HCT116 (cell line): Measurements from ENCODE around the gene NSUN2. TPM values are rescaled to one million over a fixed set of nuclear protein-coding genes. Genes with fewer than 3 reads are reported as not detected.

ENCODE experiments used
- ATAC-seq: fragments of 200-7000 bp; cut with Tn5 transposase; 2 replicates; pipeline ENCODE4 v1.9.1; 2020; ENCODE audit warnings: mild to moderate bottlenecking, moderate library complexity
- BruUV-seq: library from RNA; stranded (reverse); fragments of 400-500 nt; replicated peaks from 2 replicates; lab custom pipeline; 2021; lab: Mats Ljungman, UMichigan
- CTCF ChIA-PET: fragments of 300-600 bp; sonication (Branson Sonifier 250); formaldehyde crosslinking; loops from one replicate; lab custom pipeline; 2021; ENCODE audit warnings: antibody characterized with exemption; lab: Charles Lee
- POLR2A ChIA-PET: fragments of 300-600, 350-600 bp; sonication (Branson Sonifier 250); formaldehyde crosslinking; loops from one replicate; lab custom pipeline; 2021; ENCODE audit warnings: antibody characterized with exemption; lab: Charles Lee
- RAD21 ChIA-PET, 2 experiments: fragments of 300-600 bp; sonication (Branson Sonifier 250); formaldehyde crosslinking; loops; one replicate each; lab custom pipeline; 2023; ENCODE audit warnings: low total read pairs in 2 of 2; ENCODE audit not compliant: uncharacterized antibody in 2 of 2, unreplicated experiment in 2 of 2, low non-redundant PET in 1 of 2; lab: Charles Lee
- DNase-seq: peaks from one replicate; pipeline ENCODE4 v3.0.0-alpha.2; 2010; ENCODE audit warnings: low read depth, low spot score
- H2AFZ ChIP-seq: fragments of 200-600 bp; shearing (Covaris generic), sonication (generic); 2 replicates; pipeline ENCODE4 v1.6.1; 2017; ENCODE audit warnings: low read depth, mixed run types, mixed read lengths, antibody characterized with exemption, low read length; ENCODE audit not compliant: poor library complexity, severe bottlenecking
- H3K27ac ChIP-seq: 2 replicates; pipeline ENCODE4 v1.5.1; 2012; ENCODE audit warnings: low read depth, low read length
- H3K27me3 ChIP-seq: fragments of 200-600 bp; sonication (generic); 2 replicates; pipeline ENCODE4 v1.6.1; 2016; ENCODE audit warnings: mixed run types, low read length, mixed read lengths; ENCODE audit not compliant: insufficient read depth
- H3K36me3 ChIP-seq, 2 experiments: fragments of 200-500 bp in 1 of 2; fragments of 200-600 bp in 1 of 2; sonication (Bioruptor generic) in 1 of 2; sonication (generic) in 1 of 2; 2 replicates each; pipeline versions ENCODE4 v1.5.1 to v1.6.1; 2014 to 2016; ENCODE audit warnings: low read length in 2 of 2, inconsistent platforms in 1 of 2, mixed read lengths in 1 of 2, mixed run types in 1 of 2; ENCODE audit not compliant: insufficient read depth in 2 of 2, control insufficient read depth in 1 of 2
- H3K4me1 ChIP-seq, 2 experiments: fragments of 200-600 bp in 1 of 2; sonication (generic) in 1 of 2; 2 replicates each; pipeline versions ENCODE4 v1.5.1 to v1.6.1; 2012 to 2017; ENCODE audit warnings: low read length in 2 of 2, inconsistent platforms in 1 of 2, mild to moderate bottlenecking in 1 of 2, mixed read lengths in 1 of 2, mixed run types in 1 of 2, moderate library complexity in 1 of 2; ENCODE audit not compliant: insufficient read depth in 2 of 2, control insufficient read depth in 1 of 2
- H3K4me2 ChIP-seq: fragments of 200-600 bp; sonication (generic); 2 replicates; pipeline ENCODE4 v1.6.1; 2017; ENCODE audit warnings: mixed run types, low read length, mixed read lengths
- H3K4me3 ChIP-seq, 2 experiments: fragments of 200-600 bp in 1 of 2; sonication (generic) in 1 of 2; replicated peaks in 1 of 2; 2 replicates each; pipeline ENCODE4 v1.5.1; 2011 to 2016; ENCODE audit warnings: low read length in 2 of 2, control low read depth in 1 of 2, low read depth in 1 of 2, mild to moderate bottlenecking in 1 of 2, mixed read lengths in 1 of 2, mixed run types in 1 of 2
- H3K79me2 ChIP-seq: fragments of 200-600 bp; sonication (generic); 2 replicates; pipeline ENCODE4 v1.6.1; 2017; ENCODE audit warnings: mild to moderate bottlenecking, mixed run types, low read length, moderate library complexity, mixed read lengths; ENCODE audit not compliant: insufficient read depth
- H3K9ac ChIP-seq: fragments of 200-600 bp; sonication (generic); 2 replicates; pipeline ENCODE4 v1.6.1; 2016; ENCODE audit warnings: low read length, mixed read lengths
- H3K9me2 ChIP-seq: fragments of 200-600 bp; sonication (generic), shearing (Covaris generic); 2 replicates; pipeline ENCODE4 v1.6.1; 2017; ENCODE audit warnings: mixed run types, mild to moderate bottlenecking, moderate library complexity; ENCODE audit not compliant: insufficient read depth
- H3K9me3 ChIP-seq, 2 experiments: fragments of 200-500 bp in 1 of 2; fragments of 200-600 bp in 1 of 2; sonication (Bioruptor generic) in 1 of 2; sonication (generic) in 1 of 2; 2 replicates each; pipeline ENCODE4 v1.6.1; 2014 to 2017; ENCODE audit warnings: low read length in 2 of 2, mixed read lengths in 2 of 2, inconsistent platforms in 1 of 2, low read depth in 1 of 2, mild to moderate bottlenecking in 1 of 2, mixed run types in 1 of 2, moderate library complexity in 1 of 2; ENCODE audit not compliant: control insufficient read depth in 1 of 2, insufficient read depth in 1 of 2
- H4K20me1 ChIP-seq: fragments of 200-600 bp; sonication (generic), shearing (Covaris generic); 2 replicates; pipeline ENCODE4 v1.6.1; 2017; ENCODE audit warnings: mixed run types, mild to moderate bottlenecking, moderate library complexity; ENCODE audit not compliant: insufficient read depth
- EGR1 ChIP-seq: IDR thresholded peaks from 2 replicates; pipeline ENCODE4 v1.6.1; 2012; ENCODE audit warnings: low read depth
- EZH2 ChIP-seq: fragments of 200-600 bp; sonication (generic); IDR thresholded peaks from 2 replicates; pipeline ENCODE4 v1.6.1; 2017; ENCODE audit warnings: antibody characterized with exemption, mixed run types
- EZH2phosphoT487 ChIP-seq: fragments of 200-600 bp; IDR thresholded peaks from 2 replicates; pipeline ENCODE4 v1.6.1; 2018; ENCODE audit warnings: antibody characterized with exemption, borderline replicate concordance
- FOSL1 ChIP-seq: IDR thresholded peaks from 2 replicates; pipeline ENCODE4 v1.6.1; 2012; ENCODE audit warnings: low read depth
- MAX ChIP-seq: IDR thresholded peaks from 2 replicates; pipeline ENCODE4 v1.6.1; 2012
- POLR2A ChIP-seq: IDR thresholded peaks from 2 replicates; pipeline ENCODE4 v1.7.0; 2011; ENCODE audit warnings: borderline replicate concordance; ENCODE audit not compliant: insufficient read depth, insufficient read length; ENCODE audit errors: extremely low read depth
- RAD21 ChIP-seq: IDR thresholded peaks from 2 replicates; pipeline ENCODE4 v1.6.1; 2012; ENCODE audit warnings: low read depth, mild to moderate bottlenecking
- REST ChIP-seq: IDR thresholded peaks from 2 replicates; pipeline ENCODE4 v1.6.1; 2012; ENCODE audit warnings: low read depth
- SRF ChIP-seq: IDR thresholded peaks from 2 replicates; pipeline ENCODE4 v1.6.1; 2012; ENCODE audit warnings: low read depth
- YY1 ChIP-seq: IDR thresholded peaks from 2 replicates; pipeline ENCODE4 v1.6.1; 2011; ENCODE audit warnings: low read length, low read depth, moderate library complexity, mild to moderate bottlenecking; ENCODE audit not compliant: insufficient replicate concordance; ENCODE audit errors: extremely low read depth
- ZNF274 ChIP-seq: fragments of 200-500 bp; sonication (Bioruptor generic); IDR thresholded peaks from 2 replicates; pipeline ENCODE4 v1.6.1; 2014; ENCODE audit warnings: mild to moderate bottlenecking, low read depth, low read length, inconsistent platforms
- intact Hi-C: fragments of 100-400 bp; cut with micrococcal nuclease; formaldehyde crosslinking; loops from 2 replicates; pipeline ENCODE4 v1.10.0; 2022
- total RNA-seq: library from RNA; stranded (reverse); gene quantifications from one replicate; pipeline ENCODE4 v1.2.1, GENCODE V29; 2021; ENCODE audit not compliant: unreplicated experiment
- TF ChIP-seq, protein P1 (sequence below), 3 experiments: fragments of 200-600 bp in 1 of 3; sonication (generic) in 1 of 3; IDR thresholded peaks in 2 of 3; conservative IDR thresholded peaks in 1 of 3; 2 replicates each; pipeline ENCODE4 v1.5.1; 2012 to 2017; ENCODE audit warnings: low read depth in 2 of 3, low read length in 2 of 3, antibody characterized with exemption in 1 of 3, borderline replicate concordance in 1 of 3, control low read depth in 1 of 3, mild to moderate bottlenecking in 1 of 3, mixed read lengths in 1 of 3, mixed run types in 1 of 3, moderate library complexity in 1 of 3; ENCODE audit not compliant: insufficient read depth in 1 of 3
- TF ChIP-seq, protein P2 (sequence below): IDR thresholded peaks from 2 replicates; pipeline ENCODE4 v1.6.1; 2011; ENCODE audit warnings: mild to moderate bottlenecking, low read length, moderate library complexity; ENCODE audit not compliant: insufficient replicate concordance; ENCODE audit errors: extremely low read depth

Gene NSUN2
- total RNA-seq, 1 experiment from 2014 or later = 101 TPM

DNA sequence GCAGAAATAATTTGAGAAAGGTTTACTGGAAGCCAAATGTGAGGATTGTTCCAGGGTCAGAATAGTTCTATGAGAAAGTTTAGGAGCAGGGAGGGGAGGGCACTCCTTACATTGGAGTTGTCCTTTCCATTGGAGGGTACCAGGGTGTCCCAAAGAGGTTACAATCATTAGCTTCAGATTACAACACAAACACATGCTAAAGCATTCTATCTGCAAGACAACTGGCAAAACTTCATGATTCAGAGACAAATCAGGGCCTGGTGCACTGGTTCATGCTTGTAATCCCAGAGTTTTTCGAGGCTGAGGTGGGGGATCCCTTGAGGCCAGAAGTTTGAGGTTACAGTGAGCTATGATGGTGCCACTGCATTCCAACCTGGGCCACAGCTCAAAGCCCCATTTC, 51.8 kb downstream of the NSUN2 start:
- H3K79me2 ChIP-seq = no peaks in the 10 kb centered on the region
- ChIA-PET POLR2A (no interaction called here), CTCF (no interaction called here), RAD21 (no interaction called here)
- H3K27ac ChIP-seq = no peak overlapping the region
- intact Hi-C loops = no loop called here
- no peaks in the 10 kb centered on the region for H3K4me1 ChIP-seq
- BruUV-seq = no TSS peak
- H3K9me2 ChIP-seq = no peaks in the 10 kb centered on the region
- H4K20me1 ChIP-seq = no peaks in the 10 kb centered on the region
- no peak overlapping the region for H3K4me2 ChIP-seq
- H3K9ac ChIP-seq = no peak overlapping the region
- TF ChIP-seq FOSL1 (no peak), REST (no peak), SRF (no peak), EGR1 (no peak), POLR2A (no peak), YY1 (no peak), RAD21 (no peak), ZNF274 (no peak), EZH2phosphoT487 (no peak), MAX (no peak), EZH2 (no peak)
- TF ChIP-seq, protein P1, sequence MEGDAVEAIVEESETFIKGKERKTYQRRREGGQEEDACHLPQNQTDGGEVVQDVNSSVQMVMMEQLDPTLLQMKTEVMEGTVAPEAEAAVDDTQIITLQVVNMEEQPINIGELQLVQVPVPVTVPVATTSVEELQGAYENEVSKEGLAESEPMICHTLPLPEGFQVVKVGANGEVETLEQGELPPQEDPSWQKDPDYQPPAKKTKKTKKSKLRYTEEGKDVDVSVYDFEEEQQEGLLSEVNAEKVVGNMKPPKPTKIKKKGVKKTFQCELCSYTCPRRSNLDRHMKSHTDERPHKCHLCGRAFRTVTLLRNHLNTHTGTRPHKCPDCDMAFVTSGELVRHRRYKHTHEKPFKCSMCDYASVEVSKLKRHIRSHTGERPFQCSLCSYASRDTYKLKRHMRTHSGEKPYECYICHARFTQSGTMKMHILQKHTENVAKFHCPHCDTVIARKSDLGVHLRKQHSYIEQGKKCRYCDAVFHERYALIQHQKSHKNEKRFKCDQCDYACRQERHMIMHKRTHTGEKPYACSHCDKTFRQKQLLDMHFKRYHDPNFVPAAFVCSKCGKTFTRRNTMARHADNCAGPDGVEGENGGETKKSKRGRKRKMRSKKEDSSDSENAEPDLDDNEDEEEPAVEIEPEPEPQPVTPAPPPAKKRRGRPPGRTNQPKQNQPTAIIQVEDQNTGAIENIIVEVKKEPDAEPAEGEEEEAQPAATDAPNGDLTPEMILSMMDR (IDR thresholded peaks at IDR 0.05 in 2 of 3, conservative IDR thresholded peaks at IDR 0.05 in 1 of 3; ENCODE audit: borderline replicate concordance in 1 of 3, insufficient read depth in 1 of 3, low read depth in 2 of 3, low read length in 2 of 3) = no peak
- TF ChIP-seq, protein P2, sequence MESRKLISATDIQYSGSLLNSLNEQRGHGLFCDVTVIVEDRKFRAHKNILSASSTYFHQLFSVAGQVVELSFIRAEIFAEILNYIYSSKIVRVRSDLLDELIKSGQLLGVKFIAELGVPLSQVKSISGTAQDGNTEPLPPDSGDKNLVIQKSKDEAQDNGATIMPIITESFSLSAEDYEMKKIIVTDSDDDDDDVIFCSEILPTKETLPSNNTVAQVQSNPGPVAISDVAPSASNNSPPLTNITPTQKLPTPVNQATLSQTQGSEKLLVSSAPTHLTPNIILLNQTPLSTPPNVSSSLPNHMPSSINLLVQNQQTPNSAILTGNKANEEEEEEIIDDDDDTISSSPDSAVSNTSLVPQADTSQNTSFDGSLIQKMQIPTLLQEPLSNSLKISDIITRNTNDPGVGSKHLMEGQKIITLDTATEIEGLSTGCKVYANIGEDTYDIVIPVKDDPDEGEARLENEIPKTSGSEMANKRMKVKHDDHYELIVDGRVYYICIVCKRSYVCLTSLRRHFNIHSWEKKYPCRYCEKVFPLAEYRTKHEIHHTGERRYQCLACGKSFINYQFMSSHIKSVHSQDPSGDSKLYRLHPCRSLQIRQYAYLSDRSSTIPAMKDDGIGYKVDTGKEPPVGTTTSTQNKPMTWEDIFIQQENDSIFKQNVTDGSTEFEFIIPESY = no peak
- DNase-seq = no peak
- H3K9me3 ChIP-seq = no peaks in the 10 kb centered on the region
- no peak for ATAC-seq
- H3K27me3 ChIP-seq = peaks cover 27% of the 10 kb centered on the region
- no peaks in the 10 kb centered on the region for H3K36me3 ChIP-seq
- no peak overlapping the region for H3K4me3 ChIP-seq
- H2AFZ ChIP-seq = no peak overlapping the region
